Stimulated activated CD8-positive, alpha-beta memory T cell treated with anti-CD3 and anti-CD28 coated beads, Interleukin-15, amount 100 ng/mL, for 1 hour (primary cell): ENCODE measurements around the gene GBP6.
"Not testable (repeated sequence)": the region's sequence is repeated elsewhere in the genome, so short reads cannot be mapped to it uniquely, and the experiment has no call there.

Source experiments
- DNase-seq: peaks from one replicate; pipeline ENCODE4 v3.0.0-alpha.2; 2020; ENCODE audit warnings: low read depth

Gene GBP6

GRCh38 chr1:89373810-89374209 lies 10.0 kb downstream of the GBP6 start:
- not testable (repeated sequence) for DNase-seq

GRCh38 chr1:89378001-89378400 lies 14.1 kb downstream of the GBP6 start:
- no peak for DNase-seq

GRCh38 chr1:89381618-89382017 lies 17.8 kb downstream of the GBP6 start:
- DNase-seq = no peak

- DNase-seq = no peak
Observed at GRCh38 chr1:89382479-89382878, 18.6 kb downstream of the GBP6 start.

GRCh38 chr1:89383185-89383584 lies 19.3 kb downstream of the GBP6 start:
- no peak for DNase-seq

GRCh38 chr1:89390707-89391106 lies 26.8 kb downstream of the GBP6 start:
- DNase-seq = no peak

GRCh38 chr1:89391686-89392085 lies 27.8 kb downstream of the GBP6 start:
- DNase-seq = no peak

GRCh38 chr1:89394851-89395250 lies 31.0 kb downstream of the GBP6 start:
- no peak for DNase-seq

- DNase-seq = no peak
Observed at GRCh38 chr1:89396902-89397301, 33.0 kb downstream of the GBP6 start.

- DNase-seq = no peak
Observed at GRCh38 chr1:89405275-89405929, 41.5 kb downstream of the GBP6 start.

- no peak for DNase-seq
Observed at GRCh38 chr1:89407360-89407759, 43.5 kb downstream of the GBP6 start.

- not testable (repeated sequence) for DNase-seq
Observed at GRCh38 chr1:89407768-89408167, 43.9 kb downstream of the GBP6 start.

GRCh38 chr1:89425056-89425455 lies 61.2 kb downstream of the GBP6 start:
- no peak for DNase-seq

GRCh38 chr1:89429062-89429461 lies 65.2 kb downstream of the GBP6 start:
- DNase-seq = no peak

GRCh38 chr1:89429681-89430080 lies 65.8 kb downstream of the GBP6 start:
- not testable (repeated sequence) for DNase-seq

- DNase-seq = no peak
Observed at GRCh38 chr1:89433421-89433820, 69.6 kb downstream of the GBP6 start.

GRCh38 chr1:89434058-89434780 lies 70.4 kb downstream of the GBP6 start:
- not testable (repeated sequence) for DNase-seq
